Neural progenitor cell (in vitro differentiated cells): Measurements from ENCODE around the gene COL15A1. TPM values are rescaled to one million over a fixed set of nuclear protein-coding genes. Genes with fewer than 3 reads are reported as not detected.

ENCODE experiments used
- DNase-seq: peaks from one replicate; pipeline ENCODE4 v3.0.0-alpha.2; 2016; ENCODE audit warnings: low spot score
- H2AFZ ChIP-seq: fragments of 200-600 bp; sonication (generic); replicated peaks from 2 replicates; pipeline ENCODE4 v1.6.1; 2016; ENCODE audit warnings: antibody characterized with exemption
- H3F3A ChIP-seq: fragments of 200-600 bp; sonication (generic); 2 replicates; pipeline ENCODE4 v1.6.1; 2016; ENCODE audit warnings: antibody characterized with exemption, low read depth
- H3K27ac ChIP-seq: fragments of 200-600 bp; sonication (generic); 2 replicates; pipeline ENCODE4 v1.5.1; 2016; ENCODE audit warnings: mild to moderate bottlenecking
- H3K27me3 ChIP-seq: fragments of 200-600 bp; sonication (generic); 2 replicates; pipeline ENCODE4 v1.6.1; 2016; ENCODE audit warnings: mild to moderate bottlenecking, moderate library complexity
- H3K36me3 ChIP-seq: fragments of 200-600 bp; sonication (generic); 2 replicates; pipeline ENCODE4 v1.5.1; 2016
- H3K4me1 ChIP-seq: fragments of 200-600 bp; sonication (generic); 2 replicates; pipeline ENCODE4 v1.6.1; 2016; ENCODE audit warnings: mixed run types
- H3K4me2 ChIP-seq: fragments of 200-600 bp; sonication (generic); 2 replicates; pipeline ENCODE4 v1.6.1; 2016
- H3K4me3 ChIP-seq: fragments of 200-600 bp; sonication (generic); 2 replicates; pipeline ENCODE4 v1.5.1; 2016
- H3K79me2 ChIP-seq: fragments of 200-600 bp; sonication (generic); 2 replicates; pipeline ENCODE4 v1.6.1; 2016; ENCODE audit warnings: low read depth
- H3K9ac ChIP-seq: fragments of 200-600 bp; sonication (generic); 2 replicates; pipeline ENCODE4 v1.6.1; 2016
- H3K9me3 ChIP-seq: fragments of 200-600 bp; sonication (generic); 2 replicates; pipeline ENCODE4 v1.5.1; 2016; ENCODE audit warnings: low read depth
- H4K20me1 ChIP-seq: fragments of 200-600 bp; sonication (generic); 2 replicates; pipeline ENCODE4 v1.6.1; 2016; ENCODE audit warnings: low read depth
- H3K27ac Mint-ChIP-seq: 3 replicates; pipeline ENCODE4 v1.8.0; 2021; ENCODE audit warnings: mixed read lengths
- H3K27me3 Mint-ChIP-seq: 2 replicates; pipeline ENCODE4 v1.8.0; 2022; ENCODE audit warnings: low read depth, mild to moderate bottlenecking, inconsistent platforms, moderate library complexity, mixed read lengths; ENCODE audit not compliant: insufficient read depth
- H3K36me3 Mint-ChIP-seq: 3 replicates; pipeline ENCODE4 v1.8.0; 2021; ENCODE audit warnings: mixed read lengths
- H3K4me1 Mint-ChIP-seq: 3 replicates; pipeline ENCODE4 v1.8.0; 2021; ENCODE audit warnings: mixed read lengths
- H3K4me3 Mint-ChIP-seq: 3 replicates; pipeline ENCODE4 v1.8.0; 2021; ENCODE audit warnings: mild to moderate bottlenecking, moderate library complexity, mixed read lengths
- H3K9me3 Mint-ChIP-seq: 3 replicates; pipeline ENCODE4 v1.8.0; 2020; ENCODE audit warnings: mixed read lengths
- CTCF ChIP-seq: fragments of 200-600 bp; sonication (generic); IDR thresholded peaks from 2 replicates; pipeline ENCODE4 v1.5.1; 2017; ENCODE audit warnings: antibody characterized with exemption, mild to moderate bottlenecking
- EZH2 ChIP-seq: fragments of 200-600 bp; sonication (generic); IDR thresholded peaks from 2 replicates; pipeline ENCODE4 v1.6.1; 2017; ENCODE audit warnings: antibody characterized with exemption, mild to moderate bottlenecking, moderate library complexity
- EZH2phosphoT487 ChIP-seq: fragments of 200-600 bp; sonication (generic); IDR thresholded peaks from 2 replicates; pipeline ENCODE4 v1.6.1; 2017; ENCODE audit warnings: antibody characterized with exemption
- total RNA-seq: library from RNA; depleted of rRNA; stranded (reverse); fragments of >200 nt; gene quantifications from 2 replicates; pipeline ENCODE4 v1.2.3, GENCODE V29; 2015; ENCODE audit warnings: low replicate concordance

Gene COL15A1
- total RNA-seq, 1 donor from 2014 or later, result 3.2 TPM

GRCh38 chr9:98897745-98898144 is 46.0 kb upstream of the COL15A1 start:
- H3K79me2 ChIP-seq, result no peaks in the 10 kb centered on the region
- H4K20me1 ChIP-seq, result no peaks in the 10 kb centered on the region
- H3K9me3 ChIP-seq, result no peaks in the 10 kb centered on the region
- H3K4me2 ChIP-seq, result no peak overlapping the region
- no peak for TF ChIP-seq EZH2
- TF ChIP-seq CTCF, result no peak
- TF ChIP-seq EZH2phosphoT487, result no peak
- H2AFZ ChIP-seq, result no peak overlapping the region
- Mint-ChIP-seq H3K4me1 (peaks cover 3% of the 10 kb centered on the region), H3K9me3 (peaks cover 7% of the 10 kb centered on the region), H3K4me3 (no peak overlapping the region), H3K27ac (no peak overlapping the region), H3K27me3 (peaks cover 4% of the 10 kb centered on the region), H3K36me3 (no peaks in the 10 kb centered on the region)
- H3K36me3 ChIP-seq, result no peaks in the 10 kb centered on the region
- H3K27ac ChIP-seq, result no peak overlapping the region
- H3K9ac ChIP-seq, result no peak overlapping the region
- no peak overlapping the region for H3K4me3 ChIP-seq
- no peak for DNase-seq
- no peaks in the 10 kb centered on the region for H3K27me3 ChIP-seq
- no peaks in the 10 kb centered on the region for H3K4me1 ChIP-seq
- no peaks in the 10 kb centered on the region for H3F3A ChIP-seq

GRCh38 chr9:98899408-98900056 is 44.2 kb upstream of the COL15A1 start:
- DNase-seq, result no peak
- peak overlapping the region; percentile 46 for H3K27ac Mint-ChIP-seq
- peaks cover 3% of the 10 kb centered on the region for H3K4me1 Mint-ChIP-seq
- H3K27me3 Mint-ChIP-seq, result peaks cover 7% of the 10 kb centered on the region
- Histone ChIP-seq H3K36me3 (no peaks in the 10 kb centered on the region), H3K4me3 (no peak overlapping the region), H4K20me1 (no peaks in the 10 kb centered on the region), H3K79me2 (no peaks in the 10 kb centered on the region), H3K4me2 (no peak overlapping the region), H3K4me1 (no peaks in the 10 kb centered on the region), H3K27me3 (no peaks in the 10 kb centered on the region), H3K27ac (no peak overlapping the region), H3K9me3 (no peaks in the 10 kb centered on the region), H3K9ac (no peak overlapping the region), H2AFZ (no peak overlapping the region), H3F3A (no peaks in the 10 kb centered on the region)
- H3K9me3 Mint-ChIP-seq, result peaks cover 7% of the 10 kb centered on the region
- no peak overlapping the region for H3K4me3 Mint-ChIP-seq
- no peaks in the 10 kb centered on the region for H3K36me3 Mint-ChIP-seq
- no peak for TF ChIP-seq EZH2phosphoT487
- TF ChIP-seq CTCF, result no peak
- TF ChIP-seq EZH2, result no peak

- Histone ChIP-seq H3K4me2 (no peak overlapping the region), H2AFZ (no peak overlapping the region), H3K9me3 (no peaks in the 10 kb centered on the region), H3K27ac (no peak overlapping the region), H3K27me3 (no peaks in the 10 kb centered on the region), H3K79me2 (no peaks in the 10 kb centered on the region), H3K9ac (no peak overlapping the region), H4K20me1 (no peaks in the 10 kb centered on the region), H3K4me1 (no peaks in the 10 kb centered on the region), H3K4me3 (no peak overlapping the region), H3F3A (no peaks in the 10 kb centered on the region), H3K36me3 (no peaks in the 10 kb centered on the region)
- Mint-ChIP-seq H3K9me3 (peaks cover 7% of the 10 kb centered on the region), H3K4me3 (no peak overlapping the region), H3K36me3 (no peaks in the 10 kb centered on the region), H3K27ac (no peak overlapping the region), H3K4me1 (peaks cover 3% of the 10 kb centered on the region), H3K27me3 (peaks cover 7% of the 10 kb centered on the region)
- TF ChIP-seq CTCF (no peak), EZH2phosphoT487 (no peak)
- DNase-seq, result no peak
Measured at GRCh38 chr9:98900244-98900643, 43.5 kb upstream of the COL15A1 start.
